ENCODE data around the gene RFX8. TPM values are rescaled to one million over a fixed set of nuclear protein-coding genes. Genes with fewer than 3 reads are reported as not detected.

RFX8 gene
- polyA plus RNA-seq, 2 of the 4 experiments (the other 2 are of a cell fraction) = not detected

DNA sequence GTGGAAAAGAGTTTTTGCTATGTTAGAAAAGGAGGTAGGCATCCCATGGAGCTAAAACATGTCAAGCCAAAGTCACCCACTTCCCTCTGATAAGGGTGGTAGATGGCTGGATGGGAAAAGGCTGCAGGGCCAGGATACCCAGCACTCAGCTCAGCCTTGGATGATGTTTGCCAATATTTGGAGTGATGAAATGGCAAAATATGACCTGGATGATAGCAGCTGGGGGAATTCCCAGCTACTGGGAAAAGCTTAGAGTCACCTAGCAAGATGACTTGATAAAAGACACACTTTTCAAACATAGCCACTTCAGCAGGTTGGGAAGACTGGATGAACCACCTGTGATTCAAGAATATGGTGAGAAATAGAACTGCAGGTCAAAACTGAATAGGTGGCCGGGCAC, 10.1 kb downstream of the RFX8 start:
- 0 out of 6 replicates have a peak overlapping the region, but pooled peaks of 1 of the 2 experiments have one; percentile 8 for H3K27ac ChIP-seq
- FAIRE-seq (no peak), DNase-seq (ENCODE audit: low read depth in 1 of 2, low spot score in 1 of 2) (no peak), ATAC-seq (peak in 1 of 2 experiments; percentile 44; a peak in 3 of 6 replicates)
- H3K4me1 ChIP-seq = peaks cover 13% of the 10 kb centered on the region
- POLR2A ChIA-PET = interaction anchor here (1.0 kb wide), 1 partner anchor 53 kb away, joined by 3 read pairs; no protein-coding TSS in a partner anchor
- WGBS (ENCODE audit: missing lambda C conversion rate) = 65% methylated on average over 1 of the region's 1 CpG
- no peak for TF ChIP-seq NFE2L2 (conservative IDR thresholded peaks at IDR 0.05; ENCODE audit: low read length)
- TF ChIP-seq, protein P1, sequence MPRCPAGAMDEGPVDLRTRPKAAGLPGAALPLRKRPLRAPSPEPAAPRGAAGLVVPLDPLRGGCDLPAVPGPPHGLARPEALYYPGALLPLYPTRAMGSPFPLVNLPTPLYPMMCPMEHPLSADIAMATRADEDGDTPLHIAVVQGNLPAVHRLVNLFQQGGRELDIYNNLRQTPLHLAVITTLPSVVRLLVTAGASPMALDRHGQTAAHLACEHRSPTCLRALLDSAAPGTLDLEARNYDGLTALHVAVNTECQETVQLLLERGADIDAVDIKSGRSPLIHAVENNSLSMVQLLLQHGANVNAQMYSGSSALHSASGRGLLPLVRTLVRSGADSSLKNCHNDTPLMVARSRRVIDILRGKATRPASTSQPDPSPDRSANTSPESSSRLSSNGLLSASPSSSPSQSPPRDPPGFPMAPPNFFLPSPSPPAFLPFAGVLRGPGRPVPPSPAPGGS (IDR thresholded peaks at IDR 0.05) = no peak
- TF ChIP-seq, protein P2, sequence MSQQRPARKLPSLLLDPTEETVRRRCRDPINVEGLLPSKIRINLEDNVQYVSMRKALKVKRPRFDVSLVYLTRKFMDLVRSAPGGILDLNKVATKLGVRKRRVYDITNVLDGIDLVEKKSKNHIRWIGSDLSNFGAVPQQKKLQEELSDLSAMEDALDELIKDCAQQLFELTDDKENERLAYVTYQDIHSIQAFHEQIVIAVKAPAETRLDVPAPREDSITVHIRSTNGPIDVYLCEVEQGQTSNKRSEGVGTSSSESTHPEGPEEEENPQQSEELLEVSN (IDR thresholded peaks at IDR 0.05; ENCODE audit: borderline replicate concordance, low read depth) = no peak
- no peak for TF ChIP-seq KDM1A (IDR thresholded peaks at IDR 0.05; ENCODE audit: low read depth)
- TF ChIP-seq, protein P3, sequence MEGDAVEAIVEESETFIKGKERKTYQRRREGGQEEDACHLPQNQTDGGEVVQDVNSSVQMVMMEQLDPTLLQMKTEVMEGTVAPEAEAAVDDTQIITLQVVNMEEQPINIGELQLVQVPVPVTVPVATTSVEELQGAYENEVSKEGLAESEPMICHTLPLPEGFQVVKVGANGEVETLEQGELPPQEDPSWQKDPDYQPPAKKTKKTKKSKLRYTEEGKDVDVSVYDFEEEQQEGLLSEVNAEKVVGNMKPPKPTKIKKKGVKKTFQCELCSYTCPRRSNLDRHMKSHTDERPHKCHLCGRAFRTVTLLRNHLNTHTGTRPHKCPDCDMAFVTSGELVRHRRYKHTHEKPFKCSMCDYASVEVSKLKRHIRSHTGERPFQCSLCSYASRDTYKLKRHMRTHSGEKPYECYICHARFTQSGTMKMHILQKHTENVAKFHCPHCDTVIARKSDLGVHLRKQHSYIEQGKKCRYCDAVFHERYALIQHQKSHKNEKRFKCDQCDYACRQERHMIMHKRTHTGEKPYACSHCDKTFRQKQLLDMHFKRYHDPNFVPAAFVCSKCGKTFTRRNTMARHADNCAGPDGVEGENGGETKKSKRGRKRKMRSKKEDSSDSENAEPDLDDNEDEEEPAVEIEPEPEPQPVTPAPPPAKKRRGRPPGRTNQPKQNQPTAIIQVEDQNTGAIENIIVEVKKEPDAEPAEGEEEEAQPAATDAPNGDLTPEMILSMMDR (IDR thresholded peaks at IDR 0.05) = no peak
- no peak for TF ChIP-seq ZSCAN20 (CRISPR knock-in tag; IDR thresholded peaks at IDR 0.05)
- TF ChIP-seq, protein P4, sequence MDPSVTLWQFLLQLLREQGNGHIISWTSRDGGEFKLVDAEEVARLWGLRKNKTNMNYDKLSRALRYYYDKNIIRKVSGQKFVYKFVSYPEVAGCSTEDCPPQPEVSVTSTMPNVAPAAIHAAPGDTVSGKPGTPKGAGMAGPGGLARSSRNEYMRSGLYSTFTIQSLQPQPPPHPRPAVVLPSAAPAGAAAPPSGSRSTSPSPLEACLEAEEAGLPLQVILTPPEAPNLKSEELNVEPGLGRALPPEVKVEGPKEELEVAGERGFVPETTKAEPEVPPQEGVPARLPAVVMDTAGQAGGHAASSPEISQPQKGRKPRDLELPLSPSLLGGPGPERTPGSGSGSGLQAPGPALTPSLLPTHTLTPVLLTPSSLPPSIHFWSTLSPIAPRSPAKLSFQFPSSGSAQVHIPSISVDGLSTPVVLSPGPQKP (IDR thresholded peaks at IDR 0.05; ENCODE audit: low read depth, low read length) = no peak
- TF ChIP-seq HOXB13 (CRISPR knock-in tag; IDR thresholded peaks at IDR 0.05; ENCODE audit: low read depth) = no peak
- no peak for TF ChIP-seq ZNF302 (CRISPR knock-in tag; IDR thresholded peaks at IDR 0.05)
- TF ChIP-seq KDM5A (IDR thresholded peaks at IDR 0.05) = no peak
- TF ChIP-seq MYC (IDR thresholded peaks at IDR 0.05; ENCODE audit: borderline replicate concordance, low read length) = no peak
- TF ChIP-seq, protein P5, sequence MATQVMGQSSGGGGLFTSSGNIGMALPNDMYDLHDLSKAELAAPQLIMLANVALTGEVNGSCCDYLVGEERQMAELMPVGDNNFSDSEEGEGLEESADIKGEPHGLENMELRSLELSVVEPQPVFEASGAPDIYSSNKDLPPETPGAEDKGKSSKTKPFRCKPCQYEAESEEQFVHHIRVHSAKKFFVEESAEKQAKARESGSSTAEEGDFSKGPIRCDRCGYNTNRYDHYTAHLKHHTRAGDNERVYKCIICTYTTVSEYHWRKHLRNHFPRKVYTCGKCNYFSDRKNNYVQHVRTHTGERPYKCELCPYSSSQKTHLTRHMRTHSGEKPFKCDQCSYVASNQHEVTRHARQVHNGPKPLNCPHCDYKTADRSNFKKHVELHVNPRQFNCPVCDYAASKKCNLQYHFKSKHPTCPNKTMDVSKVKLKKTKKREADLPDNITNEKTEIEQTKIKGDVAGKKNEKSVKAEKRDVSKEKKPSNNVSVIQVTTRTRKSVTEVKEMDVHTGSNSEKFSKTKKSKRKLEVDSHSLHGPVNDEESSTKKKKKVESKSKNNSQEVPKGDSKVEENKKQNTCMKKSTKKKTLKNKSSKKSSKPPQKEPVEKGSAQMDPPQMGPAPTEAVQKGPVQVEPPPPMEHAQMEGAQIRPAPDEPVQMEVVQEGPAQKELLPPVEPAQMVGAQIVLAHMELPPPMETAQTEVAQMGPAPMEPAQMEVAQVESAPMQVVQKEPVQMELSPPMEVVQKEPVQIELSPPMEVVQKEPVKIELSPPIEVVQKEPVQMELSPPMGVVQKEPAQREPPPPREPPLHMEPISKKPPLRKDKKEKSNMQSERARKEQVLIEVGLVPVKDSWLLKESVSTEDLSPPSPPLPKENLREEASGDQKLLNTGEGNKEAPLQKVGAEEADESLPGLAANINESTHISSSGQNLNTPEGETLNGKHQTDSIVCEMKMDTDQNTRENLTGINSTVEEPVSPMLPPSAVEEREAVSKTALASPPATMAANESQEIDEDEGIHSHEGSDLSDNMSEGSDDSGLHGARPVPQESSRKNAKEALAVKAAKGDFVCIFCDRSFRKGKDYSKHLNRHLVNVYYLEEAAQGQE (IDR thresholded peaks at IDR 0.05) = no peak
- TF ChIP-seq JUN (IDR thresholded peaks at IDR 0.05) = no peak
- TF ChIP-seq, protein P6, sequence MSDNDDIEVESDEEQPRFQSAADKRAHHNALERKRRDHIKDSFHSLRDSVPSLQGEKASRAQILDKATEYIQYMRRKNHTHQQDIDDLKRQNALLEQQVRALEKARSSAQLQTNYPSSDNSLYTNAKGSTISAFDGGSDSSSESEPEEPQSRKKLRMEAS (IDR thresholded peaks at IDR 0.05) = no peak
- no peak for TF ChIP-seq RFX5 (IDR thresholded peaks at IDR 0.05)
- peak overlapping the region; percentile 7 for H3K4me2 ChIP-seq
- no peaks in the 10 kb centered on the region for H3K9me3 ChIP-seq
- CTCF ChIA-PET = interaction anchor here (1.5 kb wide), 1 partner anchor 38 kb away, joined by 4 read pairs; no protein-coding TSS in a partner anchor
- H3K4me3 ChIP-seq = no peak overlapping the region
